PFSK-1 (cell line): ENCODE results near the gene SLC22A23.

ENCODE experiments used
- FOXP2 ChIP-seq: optimal IDR thresholded peaks from 2 replicates; pipeline ENCODE3; 2011; ENCODE audit warnings: borderline replicate concordance, control low read depth, inconsistent platforms; ENCODE audit not compliant: insufficient read depth; ENCODE audit errors: extremely low read length, extremely low read depth
- POLR2AphosphoS5 ChIP-seq: IDR thresholded peaks from 2 replicates; pipeline ENCODE4 v1.6.1; 2012; ENCODE audit warnings: low read depth, mild to moderate bottlenecking, control low read depth, low read length, moderate library complexity
- REST ChIP-seq, 2 experiments: IDR thresholded peaks; 2 replicates each; pipeline versions ENCODE4 v1.6.1 to v1.8.0; 2011 to 2012; ENCODE audit warnings: low read depth in 2 of 2, low read length in 2 of 2, control low read depth in 1 of 2, inconsistent platforms in 1 of 2, mild to moderate bottlenecking in 1 of 2, moderate library complexity in 1 of 2; ENCODE audit not compliant: insufficient read depth in 1 of 2
- SIN3A ChIP-seq: IDR thresholded peaks from 2 replicates; pipeline ENCODE4 v1.6.1; 2012; ENCODE audit warnings: mild to moderate bottlenecking, low read length, moderate library complexity, borderline replicate concordance; ENCODE audit not compliant: insufficient read depth
- TAF1 ChIP-seq: IDR thresholded peaks from 2 replicates; pipeline ENCODE4 v1.6.1; 2012; ENCODE audit warnings: low read length, control low read depth, borderline replicate concordance; ENCODE audit not compliant: insufficient read depth

SLC22A23 gene

DNA sequence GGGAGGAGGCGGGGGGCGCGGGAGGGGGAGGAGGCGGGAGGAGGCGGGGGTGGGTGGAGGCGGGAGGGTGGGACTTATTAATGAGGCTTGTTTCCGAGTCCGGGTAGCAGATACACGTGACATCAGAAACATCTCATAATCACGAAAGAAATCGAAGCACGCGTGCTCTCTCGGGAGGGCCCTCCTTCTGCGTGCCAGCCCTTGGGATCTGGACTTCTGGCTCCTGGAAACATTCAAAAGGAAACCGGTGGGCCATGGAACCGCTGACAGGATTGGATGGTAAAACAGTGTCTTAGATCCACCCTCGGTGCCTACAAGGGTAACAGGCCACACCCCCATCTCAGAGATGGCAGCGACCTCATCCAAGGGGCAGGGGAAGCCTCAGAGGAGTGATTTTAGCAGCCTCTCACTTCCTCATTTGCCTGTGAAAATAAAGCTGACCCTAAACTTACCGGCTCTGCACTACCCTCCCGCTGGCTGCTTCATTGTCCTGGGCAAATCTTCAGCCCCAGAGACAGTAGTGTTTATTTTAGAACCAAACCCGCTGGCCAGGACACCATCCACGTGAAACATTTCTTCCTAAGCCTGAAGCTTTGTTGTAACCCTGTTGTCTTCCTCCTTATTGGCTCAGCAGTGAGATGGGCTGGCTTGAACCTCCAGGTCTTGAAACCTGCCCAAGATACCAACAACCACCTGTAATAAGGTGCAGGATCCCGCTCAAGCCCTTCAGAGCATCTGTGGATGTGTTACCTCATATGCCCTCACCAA, 100.6 kb downstream of the SLC22A23 start:
- TF ChIP-seq TAF1 (no peak), SIN3A (no peak), POLR2AphosphoS5 (no peak), FOXP2 (no peak), REST (IDR thresholded peaks at IDR 0.05; ENCODE audit: insufficient read depth in 1 of 2, low read depth in 2 of 2, low read length in 2 of 2) (no peak)

GRCh38 chr6:3355358-3356055, 101.3 kb downstream of the SLC22A23 start:
- TF ChIP-seq REST (IDR thresholded peaks at IDR 0.05; ENCODE audit: insufficient read depth in 1 of 2, low read depth in 2 of 2, low read length in 2 of 2), result no peak
- TF ChIP-seq SIN3A, result no peak
- no peak for TF ChIP-seq POLR2AphosphoS5
- no peak for TF ChIP-seq FOXP2
- TF ChIP-seq TAF1, result no peak

GRCh38 chr6:3355011-3355357, 101.9 kb downstream of the SLC22A23 start:
- no peak for TF ChIP-seq TAF1

GRCh38 chr6:3353939-3354338, 102.9 kb downstream of the SLC22A23 start:
- TF ChIP-seq FOXP2 (no peak), REST (IDR thresholded peaks at IDR 0.05; ENCODE audit: insufficient read depth in 1 of 2, low read depth in 2 of 2, low read length in 2 of 2) (no peak), POLR2AphosphoS5 (no peak), TAF1 (no peak), SIN3A (no peak)

DNA sequence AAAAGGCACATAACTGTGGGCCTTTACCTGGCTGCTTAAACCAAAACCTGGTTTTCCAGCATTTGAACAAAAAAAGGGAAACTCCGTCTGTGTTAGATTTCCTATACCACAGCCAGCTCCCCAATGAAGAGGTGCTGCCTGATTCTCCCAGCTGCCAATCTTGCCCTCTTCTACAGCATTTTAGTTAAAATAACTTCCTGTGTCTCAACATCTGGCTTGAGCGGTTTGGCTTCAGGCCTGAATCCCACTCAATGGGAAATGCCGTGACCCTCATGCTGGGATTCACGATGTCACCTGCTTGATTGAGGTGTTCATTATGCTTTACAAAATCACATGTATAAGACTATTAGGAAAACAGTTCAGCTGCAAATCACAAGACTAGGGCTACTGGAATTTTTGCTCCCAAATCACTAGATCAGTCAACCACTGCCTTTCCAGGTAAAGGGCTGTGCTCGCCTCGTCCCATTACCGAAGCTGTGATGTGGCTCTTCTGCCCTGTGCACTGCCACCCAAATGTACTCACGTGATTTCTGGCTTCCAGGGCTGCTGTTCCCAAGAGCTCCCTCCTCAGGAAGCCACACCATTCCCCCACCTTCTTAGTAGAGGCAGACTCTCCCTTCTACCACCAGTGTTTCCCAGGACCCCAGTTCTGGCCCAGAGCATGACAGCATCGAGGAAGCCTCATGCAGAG, 103.5 kb downstream of the SLC22A23 start:
- no peak for TF ChIP-seq TAF1
- no peak for TF ChIP-seq REST (IDR thresholded peaks at IDR 0.05; ENCODE audit: insufficient read depth in 1 of 2, low read depth in 2 of 2, low read length in 2 of 2)
- no peak for TF ChIP-seq SIN3A
- no peak for TF ChIP-seq POLR2AphosphoS5
- no peak for TF ChIP-seq FOXP2
